ENCODE measurements around the gene USP17L15. TPM values are rescaled to one million over a fixed set of nuclear protein-coding genes. Genes with fewer than 3 reads are reported as not detected.
"Not testable (repeated sequence)": the region's sequence is repeated elsewhere in the genome, so short reads cannot be mapped to it uniquely, and the experiment has no call there.

USP17L15 gene
- total and polyA plus RNA-seq, 5 donors = not detected

DNA sequence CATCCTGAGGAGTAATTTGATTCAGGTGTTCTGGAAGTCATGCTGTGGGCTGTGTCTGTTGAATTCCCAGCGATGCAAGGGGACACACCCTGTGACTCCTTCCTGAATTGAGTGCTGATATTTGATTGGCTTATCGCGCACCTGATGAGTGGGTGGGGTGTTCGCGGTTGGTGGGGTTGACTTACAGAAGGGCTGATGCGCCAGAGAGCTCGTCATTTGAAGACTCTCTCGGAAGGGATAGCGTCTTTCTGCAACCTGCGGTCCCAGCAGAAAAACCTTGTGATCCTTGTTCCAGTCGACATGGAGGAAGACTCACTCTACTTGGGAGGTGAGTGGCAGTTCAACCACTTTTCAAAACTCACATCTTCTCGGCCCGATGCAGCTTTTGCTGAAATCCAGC lies 18.9 kb downstream of the USP17L15 start, which contains the start of gene USP17L19:
Gene USP17L19, plus strand, starts transcription at position 301 of the 400 bp plus-strand sequence. Its CDS starts 0 bp downstream, at position 301.
- H3K9me3 ChIP-seq (ENCODE audit: control insufficient read depth, low read length); H3K4me3 ChIP-seq (ENCODE audit: low read length); ATAC-seq; intact Hi-C loops (cut with DNase I); DNase-seq; H3K27me3 ChIP-seq (ENCODE audit: control insufficient read depth, insufficient read depth); H3K4me1 ChIP-seq (ENCODE audit: control insufficient read depth, insufficient read depth, low read length); H3K27ac ChIP-seq (ENCODE audit: low read length): not testable (repeated sequence)
- no CpG with 5 or more reads among the region's 13 CpGs for WGBS

DNA sequence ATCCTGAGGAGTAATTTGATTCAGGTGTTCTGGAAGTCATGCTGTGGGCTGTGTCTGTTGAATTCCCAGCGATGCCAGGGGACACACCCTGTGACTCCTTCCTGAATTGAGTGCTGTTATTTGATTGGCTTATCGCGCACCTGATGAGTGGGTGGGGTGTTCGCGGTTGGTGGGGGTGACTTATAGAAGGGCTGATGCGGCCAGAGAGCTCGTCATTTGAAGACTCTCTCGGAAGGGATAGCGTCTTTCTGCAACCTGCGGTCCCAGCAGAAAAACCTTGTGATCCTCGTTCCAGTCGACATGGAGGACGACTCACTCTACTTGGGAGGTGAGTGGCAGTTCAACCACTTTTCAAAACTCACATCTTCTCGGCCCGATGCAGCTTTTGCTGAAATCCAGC lies 23.6 kb downstream of the USP17L15 start, which contains the start of gene USP17L20:
Gene USP17L20, plus strand, starts transcription at position 301 of the 400 bp plus-strand sequence. Its CDS starts 0 bp downstream, at position 301.
- intact Hi-C loops (cut with DNase I); ATAC-seq; H3K9me3 ChIP-seq (ENCODE audit: control insufficient read depth, low read length); H3K27ac ChIP-seq (ENCODE audit: low read length); H3K27me3 ChIP-seq (ENCODE audit: control insufficient read depth, insufficient read depth); DNase-seq; H3K4me3 ChIP-seq (ENCODE audit: low read length); H3K4me1 ChIP-seq (ENCODE audit: control insufficient read depth, insufficient read depth, low read length): not testable (repeated sequence)
- no CpG with 5 or more reads among the region's 15 CpGs for WGBS

DNA sequence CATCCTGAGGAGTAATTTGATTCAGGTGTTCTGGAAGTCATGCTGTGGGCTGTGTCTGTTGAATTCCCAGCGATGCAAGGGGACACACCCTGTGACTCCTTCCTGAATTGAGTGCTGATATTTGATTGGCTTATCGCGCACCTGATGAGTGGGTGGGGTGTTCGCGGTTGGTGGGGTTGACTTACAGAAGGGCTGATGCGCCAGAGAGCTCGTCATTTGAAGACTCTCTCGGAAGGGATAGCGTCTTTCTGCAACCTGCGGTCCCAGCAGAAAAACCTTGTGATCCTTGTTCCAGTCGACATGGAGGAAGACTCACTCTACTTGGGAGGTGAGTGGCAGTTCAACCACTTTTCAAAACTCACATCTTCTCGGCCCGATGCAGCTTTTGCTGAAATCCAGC lies 28.4 kb downstream of the USP17L15 start, which contains the start of gene USP17L21:
Gene USP17L21, plus strand, starts transcription at position 301 of the 400 bp plus-strand sequence. Its CDS starts 0 bp downstream, at position 301.
- intact Hi-C loops (cut with DNase I); H3K4me3 ChIP-seq (ENCODE audit: low read length); H3K9me3 ChIP-seq (ENCODE audit: control insufficient read depth, low read length); H3K27me3 ChIP-seq (ENCODE audit: control insufficient read depth, insufficient read depth); ATAC-seq; H3K4me1 ChIP-seq (ENCODE audit: control insufficient read depth, insufficient read depth, low read length); DNase-seq; H3K27ac ChIP-seq (ENCODE audit: low read length): not testable (repeated sequence)
- WGBS = no CpG with 5 or more reads among the region's 13 CpGs

DNA sequence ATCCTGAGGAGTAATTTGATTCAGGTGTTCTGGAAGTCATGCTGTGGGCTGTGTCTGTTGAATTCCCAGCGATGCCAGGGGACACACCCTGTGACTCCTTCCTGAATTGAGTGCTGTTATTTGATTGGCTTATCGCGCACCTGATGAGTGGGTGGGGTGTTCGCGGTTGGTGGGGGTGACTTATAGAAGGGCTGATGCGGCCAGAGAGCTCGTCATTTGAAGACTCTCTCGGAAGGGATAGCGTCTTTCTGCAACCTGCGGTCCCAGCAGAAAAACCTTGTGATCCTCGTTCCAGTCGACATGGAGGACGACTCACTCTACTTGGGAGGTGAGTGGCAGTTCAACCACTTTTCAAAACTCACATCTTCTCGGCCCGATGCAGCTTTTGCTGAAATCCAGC lies 33.1 kb downstream of the USP17L15 start, which contains the start of gene USP17L22:
Gene USP17L22, plus strand, starts transcription at position 301 of the 400 bp plus-strand sequence. Its CDS starts 0 bp downstream, at position 301.
- H3K4me3 ChIP-seq (ENCODE audit: low read length); ATAC-seq; DNase-seq; intact Hi-C loops (cut with DNase I); H3K27me3 ChIP-seq (ENCODE audit: control insufficient read depth, insufficient read depth); H3K4me1 ChIP-seq (ENCODE audit: control insufficient read depth, insufficient read depth, low read length); H3K9me3 ChIP-seq (ENCODE audit: control insufficient read depth, low read length); H3K27ac ChIP-seq (ENCODE audit: low read length): not testable (repeated sequence)
- WGBS = no CpG with 5 or more reads among the region's 15 CpGs

DNA sequence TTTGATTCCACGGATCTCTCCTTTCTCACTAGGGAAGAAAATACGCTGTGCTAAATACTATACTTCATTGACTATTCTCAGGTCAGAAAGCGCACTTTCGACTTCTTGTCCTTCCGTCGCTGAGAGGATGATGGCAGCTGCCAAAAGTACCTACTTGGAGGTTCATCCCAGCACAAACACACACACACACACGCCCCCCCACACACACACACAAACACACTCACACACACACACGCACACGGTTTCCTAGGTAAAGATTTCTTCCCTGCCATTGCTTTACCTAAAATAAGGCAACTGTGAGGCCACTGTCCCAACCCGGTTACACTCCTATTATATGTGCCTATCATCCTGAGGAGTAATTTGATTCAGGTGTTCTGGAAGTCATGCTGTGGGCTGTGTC lies 37.5 kb downstream of the USP17L15 start:
- intact Hi-C loops (cut with DNase I); H3K27ac ChIP-seq (ENCODE audit: low read length); H3K9me3 ChIP-seq (ENCODE audit: control insufficient read depth, low read length); H3K4me3 ChIP-seq (ENCODE audit: low read length); H3K27me3 ChIP-seq (ENCODE audit: control insufficient read depth, insufficient read depth); ATAC-seq; H3K4me1 ChIP-seq (ENCODE audit: control insufficient read depth, insufficient read depth, low read length): not testable (repeated sequence)
- DNase-seq = peak in 2 of 3 donors; percentile 17 to 60
- 83% methylated on average over 5 of the region's 10 CpGs for WGBS

Other genes starting within 250 kb of the USP17L15 start
- not detected for gene FAM90A26, start 64.0 kb upstream of the USP17L15 start, total RNA-seq
- gene FAM90A26, start 64.0 kb upstream of the USP17L15 start, polyA plus RNA-seq = not detected
- gene USP17L10, start 23.7 kb upstream of the USP17L15 start, total RNA-seq = not detected
- not detected for gene USP17L10, start 23.7 kb upstream of the USP17L15 start, polyA plus RNA-seq
- not detected for gene USP17L11, start 19.0 kb upstream of the USP17L15 start, total RNA-seq
- gene USP17L11, start 19.0 kb upstream of the USP17L15 start, polyA plus RNA-seq = not detected
- gene USP17L12, start 14.2 kb upstream of the USP17L15 start, total RNA-seq = not detected
- not detected for gene USP17L12, start 14.2 kb upstream of the USP17L15 start, polyA plus RNA-seq
- gene USP17L13, start 9.5 kb upstream of the USP17L15 start, total RNA-seq = not detected
- not detected for gene USP17L13, start 9.5 kb upstream of the USP17L15 start, polyA plus RNA-seq
- not detected for gene USP17L17, start 9.5 kb downstream of the USP17L15 start, total RNA-seq
- gene USP17L17, start 9.5 kb downstream of the USP17L15 start, polyA plus RNA-seq = not detected
- gene USP17L18, start 14.2 kb downstream of the USP17L15 start, total RNA-seq = not detected
- gene USP17L18, start 14.2 kb downstream of the USP17L15 start, polyA plus RNA-seq = not detected
- gene USP17L19, start 19.0 kb downstream of the USP17L15 start, total RNA-seq = not detected
- gene USP17L19, start 19.0 kb downstream of the USP17L15 start, polyA plus RNA-seq = not detected
- not detected for gene USP17L20, start 23.7 kb downstream of the USP17L15 start, total RNA-seq
- gene USP17L20, start 23.7 kb downstream of the USP17L15 start, polyA plus RNA-seq = not detected
- not detected for gene USP17L21, start 28.5 kb downstream of the USP17L15 start, total RNA-seq
- not detected for gene USP17L21, start 28.5 kb downstream of the USP17L15 start, polyA plus RNA-seq
- not detected for gene USP17L22, start 33.2 kb downstream of the USP17L15 start, total RNA-seq
- not detected for gene USP17L22, start 33.2 kb downstream of the USP17L15 start, polyA plus RNA-seq
- gene USP17L24, start 90.8 kb downstream of the USP17L15 start, total RNA-seq = not detected
- not detected for gene USP17L24, start 90.8 kb downstream of the USP17L15 start, polyA plus RNA-seq
- gene USP17L25, start 95.5 kb downstream of the USP17L15 start, total RNA-seq = not detected
- not detected for gene USP17L25, start 95.5 kb downstream of the USP17L15 start, polyA plus RNA-seq
- gene USP17L26, start 100.3 kb downstream of the USP17L15 start, total RNA-seq = not detected
- not detected for gene USP17L26, start 100.3 kb downstream of the USP17L15 start, polyA plus RNA-seq
- not detected for gene USP17L5, start 105.0 kb downstream of the USP17L15 start, total RNA-seq
- not detected for gene USP17L5, start 105.0 kb downstream of the USP17L15 start, polyA plus RNA-seq
- gene USP17L27, start 109.8 kb downstream of the USP17L15 start, total RNA-seq = not detected
- gene USP17L27, start 109.8 kb downstream of the USP17L15 start, polyA plus RNA-seq = not detected
- not detected for gene USP17L28, start 114.5 kb downstream of the USP17L15 start, total RNA-seq
- not detected for gene USP17L28, start 114.5 kb downstream of the USP17L15 start, polyA plus RNA-seq
- gene USP17L29, start 119.3 kb downstream of the USP17L15 start, total RNA-seq = not detected
- not detected for gene USP17L29, start 119.3 kb downstream of the USP17L15 start, polyA plus RNA-seq
- not detected for gene USP17L30, start 128.7 kb downstream of the USP17L15 start, total RNA-seq
- not detected for gene USP17L30, start 128.7 kb downstream of the USP17L15 start, polyA plus RNA-seq
- gene DEFB131A, start 210.0 kb downstream of the USP17L15 start, total RNA-seq = not detected
- not detected for gene DEFB131A, start 210.0 kb downstream of the USP17L15 start, polyA plus RNA-seq